ENCODE results near the gene TMED10. TPM values are rescaled to one million over a fixed set of nuclear protein-coding genes. Genes with fewer than 3 reads are reported as not detected.

Gene TMED10
- total and polyA plus RNA-seq, 2 of the 13 experiments (the other 11 are each of a cell fraction or from before 2014, with no cell fraction given): 311 to 377 TPM

DNA sequence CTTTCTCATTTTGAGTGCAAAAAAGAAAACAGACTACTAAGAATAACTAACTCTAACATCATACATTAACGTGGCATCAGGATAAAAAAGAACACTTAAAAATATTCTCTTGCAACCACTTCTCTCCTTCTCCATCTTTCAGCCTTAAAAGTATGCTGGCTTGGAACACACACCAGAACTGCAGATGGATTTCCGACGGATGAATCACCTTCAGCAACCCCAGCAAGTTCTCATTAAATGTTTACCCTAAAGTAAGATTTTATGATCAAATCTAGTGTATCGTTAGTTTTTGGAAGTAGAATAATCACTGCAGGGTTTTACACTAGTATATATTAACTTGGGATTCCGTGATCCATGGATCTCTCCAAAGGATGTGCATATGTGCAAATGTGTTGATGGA is 50.8 kb downstream of the TMED10 start:
- H4K20me1 ChIP-seq (ENCODE audit: insufficient read depth, low read length): no peaks in the 10 kb centered on the region
- in situ Hi-C loops (cut with HindIII; ENCODE audit: extremely low pct_ligation_motif_present, low pct_unique_long_range_greater_than_20kb) (loop anchor here (10.0 kb wide), 1 partner anchor 359 kb away; no protein-coding TSS in a partner anchor), intact Hi-C loops (cut with micrococcal nuclease; ENCODE audit: unreplicated experiment) (no loop called here)
- H3K79me2 ChIP-seq (ENCODE audit: insufficient read depth, low read length): peaks cover 26% of the 10 kb centered on the region
- DNase-seq (ENCODE audit: low spot score): no peak
- peak overlapping the region; percentile 83 to 90 (median 84) for H3K4me3 ChIP-seq (replicated peaks in 1 of 3; ENCODE audit: insufficient read depth in 1 of 3, low read depth in 2 of 3, low read length in 3 of 3)
- no peaks in the 10 kb centered on the region; a peak in 1 of 5 replicates for H3K27me3 ChIP-seq (ENCODE audit: control insufficient read depth in 1 of 2, insufficient read depth in 2 of 2, low read length in 2 of 2)
- peaks cover 0 to 4% of the 10 kb centered on the region in 2 experiments; a peak in 2 of 5 replicates for H3K36me3 ChIP-seq (replicated peaks in 1 of 2; ENCODE audit: control insufficient read depth in 1 of 2, insufficient read depth in 2 of 2, low read length in 2 of 2)
- no TSS peak for BruUV-seq (replicated peaks)
- peaks cover 26% of the 10 kb centered on the region for H3K4me1 ChIP-seq (ENCODE audit: insufficient read depth, low read length)
- WGBS (ENCODE audit: low lambda C conversion rate): 66% methylated on average over 5 of the region's 5 CpGs
- peak overlapping the region; percentile 96 for H3K9ac ChIP-seq (ENCODE audit: insufficient read depth, low read depth, low read length)
- no peak for ATAC-seq
- ChIA-PET POLR2A (interaction anchor here (1.4 to 2.7 kb wide), 2 partner anchors 56 to 535 kb away, joined by 4 to 7 read pairs; partner anchors contain the start of genes ERG28, TTLL5 and ZC2HC1C), CTCF (ENCODE audit: low intra/inter-chr PET ratio, low total read pairs) (no interaction called here)
- TF ChIP-seq NCOA5 (CRISPR knock-in tag; IDR thresholded peaks at IDR 0.05) (0 out of 2 replicates have a peak, but pooled peaks have one; percentile 54), FOSL2 (CRISPR knock-in tag; IDR thresholded peaks at IDR 0.05) (peak; percentile 26; the same call in 1 of the 2 replicates), ZNF317 (CRISPR knock-in tag; IDR thresholded peaks at IDR 0.05) (peak; percentile 96), TERF1 (CRISPR knock-in tag; IDR thresholded peaks at IDR 0.05) (no peak), NAIF1 (CRISPR knock-in tag; IDR thresholded peaks at IDR 0.05; ENCODE audit: borderline replicate concordance) (0 out of 2 replicates have a peak, but pooled peaks have one; percentile 1)
- TF ChIP-seq, protein P1, sequence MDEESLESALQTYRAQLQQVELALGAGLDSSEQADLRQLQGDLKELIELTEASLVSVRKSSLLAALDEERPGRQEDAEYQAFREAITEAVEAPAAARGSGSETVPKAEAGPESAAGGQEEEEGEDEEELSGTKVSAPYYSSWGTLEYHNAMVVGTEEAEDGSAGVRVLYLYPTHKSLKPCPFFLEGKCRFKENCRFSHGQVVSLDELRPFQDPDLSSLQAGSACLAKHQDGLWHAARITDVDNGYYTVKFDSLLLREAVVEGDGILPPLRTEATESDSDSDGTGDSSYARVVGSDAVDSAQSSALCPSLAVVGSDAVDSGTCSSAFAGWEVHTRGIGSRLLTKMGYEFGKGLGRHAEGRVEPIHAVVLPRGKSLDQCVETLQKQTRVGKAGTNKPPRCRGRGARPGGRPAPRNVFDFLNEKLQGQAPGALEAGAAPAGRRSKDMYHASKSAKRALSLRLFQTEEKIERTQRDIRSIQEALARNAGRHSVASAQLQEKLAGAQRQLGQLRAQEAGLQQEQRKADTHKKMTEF (CRISPR knock-in tag; IDR thresholded peaks at IDR 0.05): no peak
- no peak overlapping the region for H3K27ac ChIP-seq (ENCODE audit: extremely low read length, insufficient read depth, low read length)
- no peaks in the 10 kb centered on the region for H3K9me3 ChIP-seq (ENCODE audit: low read length)
- H2AFZ ChIP-seq (ENCODE audit: low read length): no peak overlapping the region
- FAIRE-seq: no peak
- peak overlapping the region; percentile 87 for H3K4me2 ChIP-seq (ENCODE audit: low read depth, low read length)
